Cerebellar cortex (tissue), 1 donor: ENCODE data around the gene PIAS2.
"Not testable (repeated sequence)": the region's sequence is repeated elsewhere in the genome, so short reads cannot be mapped to it uniquely, and the experiment has no call there.

Experiments
- DNase-seq: peaks from one replicate; pipeline ENCODE4 v3.0.0-alpha.2; 2015; ENCODE audit warnings: low spot score

Gene PIAS2, protein sequence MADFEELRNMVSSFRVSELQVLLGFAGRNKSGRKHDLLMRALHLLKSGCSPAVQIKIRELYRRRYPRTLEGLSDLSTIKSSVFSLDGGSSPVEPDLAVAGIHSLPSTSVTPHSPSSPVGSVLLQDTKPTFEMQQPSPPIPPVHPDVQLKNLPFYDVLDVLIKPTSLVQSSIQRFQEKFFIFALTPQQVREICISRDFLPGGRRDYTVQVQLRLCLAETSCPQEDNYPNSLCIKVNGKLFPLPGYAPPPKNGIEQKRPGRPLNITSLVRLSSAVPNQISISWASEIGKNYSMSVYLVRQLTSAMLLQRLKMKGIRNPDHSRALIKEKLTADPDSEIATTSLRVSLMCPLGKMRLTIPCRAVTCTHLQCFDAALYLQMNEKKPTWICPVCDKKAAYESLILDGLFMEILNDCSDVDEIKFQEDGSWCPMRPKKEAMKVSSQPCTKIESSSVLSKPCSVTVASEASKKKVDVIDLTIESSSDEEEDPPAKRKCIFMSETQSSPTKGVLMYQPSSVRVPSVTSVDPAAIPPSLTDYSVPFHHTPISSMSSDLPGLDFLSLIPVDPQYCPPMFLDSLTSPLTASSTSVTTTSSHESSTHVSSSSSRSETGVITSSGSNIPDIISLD

DNA sequence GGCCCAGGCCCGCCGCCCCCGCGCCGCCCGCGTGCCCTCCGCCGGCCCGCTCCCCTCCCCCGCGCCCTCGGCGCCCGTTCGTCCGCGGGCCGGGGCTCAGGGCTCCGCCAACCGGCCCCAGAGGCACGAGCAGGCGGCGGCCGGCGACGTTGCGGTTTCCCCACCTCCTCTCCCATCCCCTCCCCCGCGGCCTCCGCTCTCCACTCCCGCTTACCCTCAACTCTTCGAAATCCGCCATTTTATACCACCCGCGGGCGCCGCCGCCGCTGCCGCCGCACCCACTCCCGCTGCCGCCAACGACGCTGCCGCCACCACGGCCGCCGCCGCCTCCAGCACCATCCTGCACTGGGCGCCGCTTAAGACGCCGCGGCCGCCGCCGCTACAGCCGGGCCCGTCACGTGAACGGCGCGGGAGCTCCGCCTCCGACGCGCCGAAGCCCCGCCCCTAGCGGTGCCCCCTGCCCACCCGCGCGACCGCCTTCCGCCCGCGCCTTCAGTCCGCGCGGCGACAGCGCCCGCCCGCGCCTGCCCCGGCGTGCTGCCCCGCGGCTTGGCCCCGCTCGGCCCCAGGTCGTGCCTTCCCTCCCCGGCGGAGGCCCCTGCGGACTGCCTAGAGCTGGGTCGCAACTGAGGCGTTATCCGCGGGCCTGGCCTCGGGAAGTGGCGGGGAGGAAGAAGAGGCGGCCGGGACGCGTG is at the start of gene PIAS2, which contains the start of gene KATNAL2:
Gene PIAS2 (minus strand): TSS at position 400 of the 695 bp plus-strand sequence. CDS start 162 bp downstream, at position 238.
Gene KATNAL2 (plus strand): TSS at position 495 of the 695 bp plus-strand sequence. CDS start 29,271 bp downstream, outside the sequence.
- peak; percentile 79 for DNase-seq

DNA sequence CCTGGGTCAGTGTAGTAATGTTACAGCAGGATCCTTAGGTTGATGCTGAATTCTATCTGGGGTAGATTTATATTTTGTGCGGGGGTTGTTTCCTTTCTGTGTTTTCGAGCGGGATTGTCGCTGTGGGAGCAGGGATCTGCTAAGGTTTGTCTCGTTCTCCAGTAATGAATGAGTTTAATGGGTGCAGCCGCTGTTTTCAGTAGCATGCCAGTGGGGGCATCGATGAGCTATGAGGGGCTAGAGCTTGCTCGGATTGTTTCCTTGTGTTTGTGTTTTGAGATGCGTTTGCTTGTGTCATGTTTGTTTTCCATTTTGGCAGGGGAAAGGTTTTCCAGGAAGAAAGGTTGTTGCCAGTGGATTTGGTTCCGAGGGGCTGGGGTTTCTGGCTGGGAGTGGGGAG is 49.0 kb upstream of the PIAS2 start:
- not testable (repeated sequence) for DNase-seq

DNA sequence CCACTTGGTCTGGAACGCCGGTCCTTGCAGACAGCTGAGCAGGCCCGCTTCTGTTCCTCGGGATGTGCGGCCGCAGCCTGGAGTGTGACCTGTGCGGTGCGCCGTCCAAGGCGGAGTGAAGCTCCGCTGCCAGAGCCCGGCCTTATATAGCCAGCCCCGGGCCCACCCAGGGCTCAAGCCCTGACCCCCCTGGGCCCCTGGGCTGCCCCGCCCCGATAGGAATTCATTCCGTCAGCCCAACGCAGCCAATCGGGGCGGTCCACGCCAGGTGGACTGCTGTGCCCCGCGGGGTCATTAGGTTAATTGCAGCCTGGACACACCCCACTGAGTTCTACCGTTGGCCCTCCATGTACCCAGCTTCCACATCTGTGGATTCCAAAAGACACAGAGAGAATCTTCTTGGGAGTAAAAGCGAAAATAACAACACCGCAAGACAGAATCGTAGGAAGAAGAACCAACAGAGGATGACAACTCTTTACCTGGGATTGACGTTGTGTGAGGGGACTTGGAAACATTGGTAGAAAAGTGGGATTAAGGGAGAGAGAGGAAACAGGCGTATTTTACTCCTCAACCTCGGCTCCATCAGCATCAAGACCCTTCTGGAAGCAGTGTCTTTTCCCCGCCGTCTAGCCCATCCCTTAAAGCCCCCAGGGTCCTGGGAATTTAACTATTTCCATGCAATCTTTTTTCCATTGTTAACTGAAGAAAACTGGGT is 47.4 kb upstream of the PIAS2 start:
- not testable (repeated sequence) for DNase-seq

DNA sequence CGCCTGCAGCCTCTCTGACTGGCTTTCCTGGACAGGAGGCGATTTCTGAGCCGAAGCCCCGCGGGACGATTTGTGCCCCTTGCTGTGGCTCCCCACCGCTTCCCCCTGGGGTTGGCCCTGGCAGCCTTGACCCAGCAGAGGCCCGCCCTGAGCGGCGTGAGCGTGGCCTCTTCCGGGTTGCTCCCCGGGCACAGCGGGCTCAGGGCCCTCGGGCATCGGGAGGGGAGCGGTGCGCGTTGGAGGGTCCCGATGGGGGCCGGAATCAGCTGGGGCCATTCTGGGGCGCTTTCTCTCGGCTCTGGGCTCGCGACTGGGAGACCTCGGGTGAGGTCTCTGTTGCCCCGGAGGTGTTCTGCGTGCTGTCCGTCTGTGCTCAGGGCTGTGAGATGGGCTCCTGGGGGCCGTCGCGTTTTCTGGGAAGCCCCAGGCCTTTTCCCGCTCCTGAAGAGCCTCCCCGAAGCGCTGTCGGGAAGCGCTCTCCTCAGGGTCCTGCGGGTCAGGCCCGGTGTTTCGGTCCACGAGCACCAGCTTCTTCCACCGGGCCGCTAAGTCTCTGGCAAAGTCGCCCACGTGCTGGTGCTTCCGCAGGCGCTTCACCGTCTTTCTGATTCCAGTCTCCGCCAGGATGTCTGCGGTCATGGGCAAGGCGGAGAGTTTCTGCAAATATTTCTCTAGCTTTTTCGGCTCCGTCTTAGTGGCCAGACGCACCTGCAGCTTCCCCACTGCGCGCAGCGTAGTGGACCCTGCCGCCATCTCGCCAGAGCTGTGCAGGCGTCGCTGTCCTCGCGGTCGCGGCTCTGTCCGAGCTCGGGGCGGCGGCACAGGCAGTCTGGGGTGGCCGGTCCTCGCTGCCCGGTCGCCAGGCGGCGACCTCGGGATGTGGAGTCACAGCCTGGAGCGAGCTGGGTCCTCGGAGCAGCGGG is 46.6 kb upstream of the PIAS2 start:
- not testable (repeated sequence) for DNase-seq

DNA sequence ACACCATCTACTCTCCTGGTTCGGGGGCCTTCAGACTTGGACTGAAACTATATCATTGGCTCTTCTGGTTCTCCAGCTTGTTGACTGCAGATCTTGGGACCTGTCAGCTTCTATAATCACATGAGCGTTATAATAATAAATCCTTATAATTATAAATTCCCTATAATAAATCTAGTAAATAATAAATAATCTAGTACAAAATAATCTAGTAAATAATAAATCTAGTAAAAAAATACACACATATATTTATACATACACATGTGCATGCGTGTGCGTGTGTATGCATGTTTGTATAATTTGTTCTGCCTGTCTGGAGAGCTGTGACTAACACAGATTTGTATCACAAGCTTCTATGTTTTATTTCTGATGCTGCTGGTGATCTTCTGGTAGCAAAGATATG is 40.9 kb upstream of the PIAS2 start:
- DNase-seq, result no peak

DNA sequence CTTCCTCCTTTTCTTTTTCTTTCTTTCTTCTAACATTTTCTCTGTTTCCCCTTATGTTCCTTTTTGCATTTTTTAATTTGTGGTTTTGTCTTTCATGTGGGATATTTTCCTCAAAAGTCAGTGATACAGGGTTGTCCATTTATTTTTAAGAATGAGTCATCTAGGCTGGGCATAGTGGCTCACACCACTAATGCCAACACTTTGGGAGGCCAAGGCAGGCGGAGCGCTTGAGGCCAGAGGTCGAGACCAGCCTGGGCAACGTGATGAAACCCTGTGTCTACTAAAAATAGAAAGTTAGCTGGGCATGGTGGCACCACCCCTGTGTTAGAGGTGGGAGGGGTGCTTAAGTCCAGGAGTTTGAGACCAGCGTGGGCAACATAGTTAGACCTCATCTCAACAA is 35.9 kb upstream of the PIAS2 start:
- no peak for DNase-seq

DNA sequence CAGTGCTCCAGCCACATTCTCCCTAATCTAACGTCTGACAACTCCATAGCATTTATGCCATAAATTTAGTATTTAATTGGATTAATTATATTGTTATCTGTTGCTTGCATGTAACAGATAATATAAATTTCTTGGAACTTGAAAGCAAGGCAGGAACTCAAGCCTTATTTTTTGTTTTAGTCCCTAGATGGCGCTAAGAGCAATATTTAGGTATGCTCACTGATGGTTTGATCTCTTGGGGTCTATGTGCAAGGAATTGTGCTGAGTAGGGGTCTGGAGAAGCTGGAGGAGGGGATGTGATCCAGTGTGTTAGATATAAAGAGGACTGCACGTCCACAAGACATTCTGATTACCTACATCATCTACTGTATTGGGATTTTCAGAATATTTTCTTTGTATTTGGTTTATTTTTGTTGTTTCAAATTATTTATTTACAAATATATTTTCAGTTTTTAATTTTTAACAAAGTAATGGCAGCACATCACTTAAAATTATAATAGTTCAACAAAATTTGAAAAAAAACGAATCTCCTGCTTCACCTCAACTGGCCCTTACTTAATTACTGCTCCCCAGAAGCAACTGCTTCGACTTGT is 32.9 kb upstream of the PIAS2 start:
- no peak for DNase-seq

DNA sequence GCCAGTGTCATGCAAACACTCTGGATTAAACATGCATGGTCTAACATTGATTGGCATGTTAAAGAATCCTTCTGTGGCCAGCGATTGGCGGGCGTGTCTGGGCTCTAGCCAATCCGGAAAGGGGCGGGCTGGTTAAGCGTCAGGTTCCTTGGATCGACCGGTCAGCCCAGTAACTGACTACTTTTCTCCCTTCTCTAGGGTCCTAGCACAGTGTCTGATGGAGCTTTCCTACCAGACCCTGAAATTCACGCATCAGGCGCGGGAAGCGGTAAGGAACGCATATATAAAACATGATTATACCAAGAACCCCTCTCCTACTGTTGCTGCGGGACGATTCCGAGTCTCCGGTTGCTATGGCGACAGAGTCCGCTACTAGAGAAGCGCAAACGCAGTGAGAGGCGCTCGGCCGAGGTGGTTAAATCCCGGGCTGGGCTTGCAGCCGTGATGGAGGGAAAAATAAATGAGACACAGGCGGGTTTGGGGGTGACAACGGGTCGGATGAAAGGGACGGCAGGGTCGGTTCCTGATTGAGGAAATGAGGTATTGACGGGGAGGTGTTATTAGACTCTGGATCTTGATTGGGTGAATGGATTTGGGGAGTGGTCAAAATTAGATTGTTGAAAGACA is 29.5 kb upstream of the PIAS2 start:
- peak; percentile 92 for DNase-seq

DNA sequence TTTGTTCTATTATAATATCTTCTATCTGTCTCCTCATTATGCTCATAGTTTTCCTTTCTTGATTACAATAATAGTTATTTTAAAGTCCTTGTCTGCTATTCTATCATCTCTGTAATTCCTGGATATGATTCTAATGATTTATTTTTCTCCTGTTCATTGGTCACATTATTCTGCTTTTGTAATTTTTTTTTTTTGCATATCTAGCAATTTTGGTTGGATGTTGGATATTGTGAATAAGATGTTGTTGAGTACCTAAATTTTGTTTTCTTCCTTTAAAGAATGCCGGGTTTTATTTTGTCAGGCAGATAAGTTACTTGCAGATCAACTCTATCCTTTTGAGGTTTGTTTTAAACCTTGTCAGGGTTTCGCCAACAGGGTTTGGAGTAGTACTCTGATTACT is 25.3 kb upstream of the PIAS2 start:
- no peak for DNase-seq

DNA sequence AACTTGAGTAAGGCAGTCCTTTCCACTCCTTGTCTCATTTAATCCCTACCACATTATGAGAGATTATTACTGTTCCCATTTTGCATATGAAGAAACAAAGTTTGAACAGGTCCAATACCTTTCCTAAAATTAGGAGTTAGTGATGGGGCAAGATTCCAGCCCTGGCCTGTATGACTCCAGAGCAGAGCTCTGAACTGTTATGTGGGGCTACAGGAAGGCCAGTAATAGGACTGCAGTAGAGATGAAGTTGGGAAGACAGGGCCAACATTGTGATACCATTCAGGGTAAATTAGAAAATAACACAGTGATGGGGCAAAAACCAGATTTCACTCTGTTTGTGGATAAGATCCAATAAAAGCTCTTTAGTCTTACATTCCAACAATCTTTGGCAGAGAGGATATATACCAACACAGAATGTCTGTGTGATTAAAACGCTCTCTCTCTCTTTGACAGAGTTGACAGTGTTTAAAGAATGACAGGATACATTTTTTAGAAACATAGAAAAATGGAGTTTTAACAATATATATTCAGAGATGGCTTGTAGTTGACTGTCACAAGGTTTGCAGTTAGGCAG is 22.8 kb upstream of the PIAS2 start:
- DNase-seq, result no peak

DNA sequence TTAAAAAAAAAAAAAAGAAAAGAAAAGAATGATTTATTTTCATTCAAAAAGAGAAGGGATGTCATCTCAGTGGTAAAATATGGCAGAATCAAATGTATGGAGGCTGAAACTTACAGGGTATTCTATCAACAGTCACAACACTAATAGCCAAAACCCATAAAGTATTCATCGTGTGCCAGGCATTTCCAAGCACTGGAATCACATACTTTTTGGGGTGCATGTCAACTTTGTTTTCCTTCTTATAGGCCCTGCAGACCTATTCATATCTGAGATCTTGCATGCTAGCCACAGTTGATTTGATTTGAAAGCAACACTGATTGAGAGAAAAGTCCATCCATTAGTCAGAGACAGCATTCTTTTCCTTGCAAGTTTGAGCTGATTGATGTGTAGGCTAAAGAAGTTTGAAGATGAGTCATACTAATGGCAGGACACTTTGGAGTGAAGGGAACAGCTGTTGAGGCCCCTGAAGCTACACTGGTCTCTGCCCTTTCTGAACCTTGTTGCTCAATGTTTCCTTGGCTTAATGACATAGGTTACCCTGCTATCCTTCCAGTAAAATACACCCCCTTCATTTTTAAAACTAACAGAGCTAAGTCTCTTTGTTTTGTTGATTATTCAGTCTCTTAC is 22.1 kb upstream of the PIAS2 start:
- no peak for DNase-seq

DNA sequence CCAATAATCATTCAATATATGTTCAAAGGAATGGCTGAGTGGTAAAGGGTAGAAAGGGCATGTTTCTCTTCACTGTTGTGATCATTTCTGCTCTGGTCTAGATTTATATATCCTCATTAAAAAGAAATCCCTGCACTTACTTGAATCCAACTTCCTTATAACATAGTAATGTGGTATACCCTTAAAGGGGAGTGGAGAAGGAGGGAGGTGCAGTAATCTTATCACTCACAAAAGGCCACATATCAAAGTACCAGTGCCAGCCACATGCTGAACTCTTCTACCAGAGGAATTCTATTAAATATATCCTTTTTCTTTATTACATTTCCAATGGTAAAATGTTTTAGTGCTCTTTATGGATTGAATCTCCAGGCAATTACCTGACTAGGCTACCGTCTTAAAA is 3.3 kb upstream of the PIAS2 start:
- no peak for DNase-seq

DNA sequence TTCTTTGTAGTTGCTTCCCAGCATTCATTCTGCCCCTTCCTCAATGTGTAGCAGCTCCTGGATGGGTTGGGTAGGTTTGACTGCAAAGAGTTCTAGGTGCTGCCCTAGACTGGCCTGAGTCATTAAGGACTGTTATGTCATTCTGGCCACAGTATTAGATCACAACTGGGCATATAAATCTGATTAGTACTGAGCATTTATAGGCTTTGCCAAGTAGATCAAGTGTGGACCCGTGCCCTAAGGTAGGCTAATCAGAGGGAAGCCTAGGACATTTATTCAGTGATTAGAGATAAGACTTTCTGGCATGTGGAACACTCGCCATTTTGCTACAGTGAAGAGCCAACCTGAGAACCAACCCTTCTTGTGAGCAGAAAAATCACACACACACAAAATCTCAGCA is 2.8 kb upstream of the PIAS2 start:
- no peak for DNase-seq

DNA sequence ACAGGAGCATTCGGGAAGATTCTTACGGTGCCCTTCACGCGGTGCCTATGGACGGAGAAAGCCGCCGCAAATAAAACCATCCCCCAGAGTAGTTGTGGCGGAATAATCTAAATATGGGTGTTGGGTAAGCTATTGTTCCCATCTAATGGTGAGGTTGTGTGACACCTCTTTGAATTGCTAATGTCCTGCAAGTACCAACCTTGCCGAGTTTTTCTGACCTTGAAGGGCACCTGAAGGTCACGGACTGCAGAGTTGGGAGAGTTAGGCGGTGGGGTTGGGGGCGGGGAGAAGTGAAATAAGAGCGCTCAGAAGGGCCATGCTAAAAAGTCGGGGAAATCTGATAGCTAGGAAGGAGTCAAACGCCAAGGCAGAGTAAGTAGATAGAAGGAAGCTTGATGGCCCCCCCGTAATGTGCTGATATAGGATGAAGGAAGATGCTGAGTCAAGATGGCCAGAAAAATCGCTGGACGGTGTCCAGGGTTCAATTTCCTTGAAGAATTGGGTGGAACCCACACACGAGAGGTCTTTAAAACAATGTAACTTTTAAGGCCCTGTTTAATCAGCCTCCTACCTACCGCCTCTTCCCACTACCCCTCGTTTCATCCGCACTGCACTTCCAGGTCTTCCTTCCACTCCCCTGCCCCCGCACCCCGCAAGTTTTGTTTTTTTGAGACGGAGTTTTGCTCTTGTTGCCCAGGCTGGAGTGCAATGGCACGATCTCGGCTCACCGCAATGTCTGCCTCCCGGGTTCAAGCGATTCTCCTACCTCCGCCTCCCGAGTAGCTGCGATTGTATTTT is 695 bp upstream of the PIAS2 start:
- DNase-seq, result peak; percentile 50

DNA sequence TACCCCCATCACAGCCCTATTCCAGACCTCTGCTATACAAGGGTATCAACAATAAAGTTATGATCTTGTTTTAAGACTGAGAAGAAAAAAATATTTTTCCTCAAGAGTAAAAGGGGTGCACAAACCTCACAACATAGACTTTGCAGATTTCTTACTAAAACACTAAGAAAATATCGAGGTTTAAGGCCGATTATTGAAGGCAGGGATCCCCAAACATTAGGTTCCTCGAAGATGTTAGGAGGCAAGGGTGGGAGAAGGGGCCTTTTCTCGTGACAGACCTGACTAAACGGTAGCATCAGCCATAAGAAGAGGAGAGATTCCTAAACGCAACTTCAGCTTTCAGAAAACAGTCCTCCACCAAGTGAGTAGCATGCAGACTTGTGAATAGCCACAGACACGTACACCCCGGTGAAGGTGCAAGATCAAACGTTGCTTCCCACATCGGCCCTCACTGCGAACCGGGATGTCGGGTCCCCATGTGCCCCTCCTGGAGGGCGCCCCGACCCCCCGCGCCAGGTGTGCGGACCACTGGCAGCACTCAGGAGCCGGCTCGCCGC is 678 bp downstream of the PIAS2 start:
- DNase-seq, result peak; percentile 70

DNA sequence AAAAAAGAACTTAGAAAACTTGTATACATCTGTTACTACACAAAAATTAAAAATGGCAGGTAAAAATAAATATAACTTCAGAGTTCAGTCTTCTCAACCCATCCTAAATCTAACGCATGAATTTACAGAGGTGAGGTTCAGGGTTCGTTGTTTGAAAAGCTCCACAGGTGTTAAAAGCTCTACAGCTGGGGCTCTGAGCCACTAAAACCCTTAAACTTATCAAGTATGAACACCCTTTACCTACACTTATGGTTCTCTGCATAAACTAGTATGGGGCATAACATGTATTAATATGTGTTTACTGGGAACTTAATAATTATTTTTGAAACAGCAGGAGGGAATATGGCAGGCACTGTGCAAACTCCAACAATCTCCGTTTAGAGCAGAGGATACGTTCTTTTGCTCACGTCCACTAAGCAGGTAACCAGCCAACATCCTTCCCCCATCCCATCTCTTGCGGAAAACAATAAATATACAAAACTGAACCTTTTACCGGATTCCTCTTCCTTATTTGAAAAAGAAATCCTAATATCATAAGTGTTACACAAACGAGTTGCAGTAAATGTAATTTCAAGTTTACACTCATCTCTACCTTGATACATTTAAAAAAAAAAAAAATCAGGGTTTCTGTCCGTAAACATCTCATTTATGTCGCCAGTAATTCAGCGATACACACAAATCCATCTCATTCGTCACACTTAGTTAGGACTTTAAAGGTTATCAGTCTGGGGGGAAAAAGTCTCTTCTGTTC is 1.3 kb downstream of the PIAS2 start:
- DNase-seq, result no peak

DNA sequence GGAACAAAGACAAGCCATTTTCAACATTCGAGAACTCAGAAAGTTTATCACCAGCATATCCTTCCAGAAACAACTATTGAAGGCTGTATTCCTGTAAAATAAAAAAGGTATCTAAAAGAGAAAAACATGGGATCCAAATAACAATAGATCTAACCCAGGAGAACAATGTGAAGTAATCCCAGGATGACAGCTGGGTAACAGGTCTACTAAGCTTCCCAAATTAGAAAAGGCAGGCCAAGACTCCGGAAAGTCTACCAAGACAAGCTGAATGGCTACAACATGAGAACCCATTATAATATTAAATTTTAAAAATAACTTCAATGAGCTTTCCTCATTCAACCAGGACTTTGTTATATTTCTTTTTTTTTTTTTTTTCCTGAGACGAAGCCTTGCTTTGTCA is 6.5 kb downstream of the PIAS2 start:
- DNase-seq, result no peak
